HCT116 (cell line): ENCODE results near the gene VTN.

Source experiments
- ATF3 ChIP-seq: IDR thresholded peaks from 2 replicates; pipeline ENCODE4 v1.6.1; 2012
- CBX3 ChIP-seq: IDR thresholded peaks from 2 replicates; pipeline ENCODE4 v1.6.1; 2012; ENCODE audit warnings: low read depth
- CTCF ChIP-seq, 3 experiments: fragments of 200-600 bp in 1 of 3; sonication (generic) in 1 of 3; IDR thresholded peaks in 2 of 3; conservative IDR thresholded peaks in 1 of 3; 2 replicates each; pipeline ENCODE4 v1.5.1; 2012 to 2017; ENCODE audit warnings: low read depth in 2 of 3, low read length in 2 of 3, antibody characterized with exemption in 1 of 3, borderline replicate concordance in 1 of 3, control low read depth in 1 of 3, mild to moderate bottlenecking in 1 of 3, mixed read lengths in 1 of 3, mixed run types in 1 of 3, moderate library complexity in 1 of 3; ENCODE audit not compliant: insufficient read depth in 1 of 3
- EZH2 ChIP-seq: fragments of 200-600 bp; sonication (generic); IDR thresholded peaks from 2 replicates; pipeline ENCODE4 v1.6.1; 2017; ENCODE audit warnings: antibody characterized with exemption, mixed run types
- EZH2phosphoT487 ChIP-seq: fragments of 200-600 bp; IDR thresholded peaks from 2 replicates; pipeline ENCODE4 v1.6.1; 2018; ENCODE audit warnings: antibody characterized with exemption, borderline replicate concordance
- JUND ChIP-seq: IDR thresholded peaks from 2 replicates; pipeline ENCODE4 v1.6.1; 2012
- MAX ChIP-seq: IDR thresholded peaks from 2 replicates; pipeline ENCODE4 v1.6.1; 2012
- POLR2A ChIP-seq: IDR thresholded peaks from 2 replicates; pipeline ENCODE4 v1.7.0; 2011; ENCODE audit warnings: borderline replicate concordance; ENCODE audit not compliant: insufficient read depth, insufficient read length; ENCODE audit errors: extremely low read depth
- POLR2AphosphoS5 ChIP-seq: IDR thresholded peaks from 2 replicates; pipeline ENCODE4 v1.6.1; 2011; ENCODE audit warnings: mild to moderate bottlenecking, low read depth, low read length, moderate library complexity
- SP1 ChIP-seq: IDR thresholded peaks from 2 replicates; pipeline ENCODE4 v1.6.1; 2012; ENCODE audit warnings: low read depth
- TCF7L2 ChIP-seq: IDR thresholded peaks from 2 replicates; pipeline ENCODE4 v1.7.0; 2011; ENCODE audit warnings: borderline replicate concordance, inconsistent platforms; ENCODE audit not compliant: insufficient read depth, insufficient read length; ENCODE audit errors: extremely low read depth

- TF ChIP-seq POLR2AphosphoS5 (no peak), CTCF (IDR thresholded peaks at IDR 0.05 in 2 of 3, conservative IDR thresholded peaks at IDR 0.05 in 1 of 3; ENCODE audit: borderline replicate concordance in 1 of 3, insufficient read depth in 1 of 3, low read depth in 2 of 3, low read length in 2 of 3) (no peak), MAX (no peak), POLR2A (no peak), CBX3 (no peak), SP1 (no peak), ATF3 (no peak), EZH2 (no peak), TCF7L2 (no peak), JUND (no peak), EZH2phosphoT487 (no peak)
Observed at GRCh38 chr17:28333083-28333746, 36.9 kb downstream of the VTN start.
